ENCODE measurements around the gene MRM2.

The MRM2 gene

GRCh38 chr7:2197436-2198155, 44.4 kb downstream of the MRM2 start:
- no peaks in the 10 kb centered on the region for H3K4me1 ChIP-seq (ENCODE audit: control insufficient read depth, insufficient read depth, low read length)
- H3K36me3 ChIP-seq (ENCODE audit: control insufficient read depth, insufficient read depth, low read length): peaks cover 30% of the 10 kb centered on the region
- H3K9me3 ChIP-seq (ENCODE audit: control insufficient read depth, insufficient read depth, low read length): peaks cover 4% of the 10 kb centered on the region
- H3K27me3 ChIP-seq (ENCODE audit: control insufficient read depth, insufficient read depth, low read length): no peaks in the 10 kb centered on the region
- H3K9ac ChIP-seq (ENCODE audit: low read depth, low read length): no peak overlapping the region
- no peak overlapping the region for H3K4me3 ChIP-seq (ENCODE audit: low read depth, low read length)

- H3K4me1 ChIP-seq (ENCODE audit: control insufficient read depth, insufficient read depth, low read length): no peaks in the 10 kb centered on the region
- peaks cover 26% of the 10 kb centered on the region for H3K36me3 ChIP-seq (ENCODE audit: control insufficient read depth, insufficient read depth, low read length)
- no peaks in the 10 kb centered on the region for H3K27me3 ChIP-seq (ENCODE audit: control insufficient read depth, insufficient read depth, low read length)
- H3K4me3 ChIP-seq (ENCODE audit: low read depth, low read length): no peak overlapping the region
- H3K9ac ChIP-seq (ENCODE audit: low read depth, low read length): no peak overlapping the region
- peaks cover 4% of the 10 kb centered on the region for H3K9me3 ChIP-seq (ENCODE audit: control insufficient read depth, insufficient read depth, low read length)
These were observed 45.3 kb downstream of the MRM2 start for GRCh38 chr7:2196381-2197378.

GRCh38 chr7:2195400-2196246, 46.4 kb downstream of the MRM2 start:
- Histone ChIP-seq H3K36me3 (ENCODE audit: control insufficient read depth, insufficient read depth, low read length) (peaks cover 24% of the 10 kb centered on the region), H3K4me1 (ENCODE audit: control insufficient read depth, insufficient read depth, low read length) (no peaks in the 10 kb centered on the region), H3K9me3 (ENCODE audit: control insufficient read depth, insufficient read depth, low read length) (peaks cover 4% of the 10 kb centered on the region), H3K9ac (ENCODE audit: low read depth, low read length) (no peak overlapping the region), H3K4me3 (ENCODE audit: low read depth, low read length) (no peak overlapping the region), H3K27me3 (ENCODE audit: control insufficient read depth, insufficient read depth, low read length) (no peaks in the 10 kb centered on the region)

GRCh38 chr7:2193575-2194305, 48.3 kb downstream of the MRM2 start:
- peaks cover 14% of the 10 kb centered on the region for H3K36me3 ChIP-seq (ENCODE audit: control insufficient read depth, insufficient read depth, low read length)
- H3K4me1 ChIP-seq (ENCODE audit: control insufficient read depth, insufficient read depth, low read length): no peaks in the 10 kb centered on the region
- no peak overlapping the region for H3K4me3 ChIP-seq (ENCODE audit: low read depth, low read length)
- no peak overlapping the region for H3K9ac ChIP-seq (ENCODE audit: low read depth, low read length)
- peaks cover 4% of the 10 kb centered on the region for H3K9me3 ChIP-seq (ENCODE audit: control insufficient read depth, insufficient read depth, low read length)
- no peaks in the 10 kb centered on the region for H3K27me3 ChIP-seq (ENCODE audit: control insufficient read depth, insufficient read depth, low read length)

- no peak overlapping the region for H3K9ac ChIP-seq (ENCODE audit: low read depth, low read length)
These were observed 49.0 kb downstream of the MRM2 start for GRCh38 chr7:2192831-2193534.

DNA sequence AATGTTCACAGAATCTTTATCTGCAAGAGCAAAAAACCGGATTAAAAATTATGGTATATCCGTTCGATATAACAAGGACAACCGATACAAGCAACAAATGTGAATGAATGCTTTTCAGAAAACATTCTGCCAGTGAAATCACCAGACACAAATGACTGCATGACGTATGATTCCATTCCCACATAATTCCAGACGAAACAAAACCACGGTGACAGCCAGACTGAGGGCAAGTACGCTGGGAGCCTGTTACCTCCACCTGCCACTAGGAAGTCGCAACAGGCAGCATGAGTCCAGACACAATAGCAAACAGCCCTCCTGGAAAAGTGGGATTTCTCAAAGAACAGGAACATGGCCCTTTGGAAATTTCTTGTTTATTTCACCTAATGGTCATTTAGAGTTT, 51.0 kb downstream of the MRM2 start:
- Histone ChIP-seq H3K9me3 (ENCODE audit: control insufficient read depth, insufficient read depth, low read length) (peaks cover 3% of the 10 kb centered on the region), H3K4me1 (ENCODE audit: control insufficient read depth, insufficient read depth, low read length) (no peaks in the 10 kb centered on the region), H3K27me3 (ENCODE audit: control insufficient read depth, insufficient read depth, low read length) (no peaks in the 10 kb centered on the region), H3K4me3 (ENCODE audit: low read depth, low read length) (no peak overlapping the region), H3K9ac (ENCODE audit: low read depth, low read length) (no peak overlapping the region), H3K36me3 (ENCODE audit: control insufficient read depth, insufficient read depth, low read length) (peaks cover 13% of the 10 kb centered on the region)

More at GRCh38 chr7:2192831-2193534, 49.0 kb downstream of the MRM2 start:
- peaks cover 19% of the 10 kb centered on the region for H3K36me3 ChIP-seq (ENCODE audit: control insufficient read depth, insufficient read depth, low read length)
- H3K9me3 ChIP-seq (ENCODE audit: control insufficient read depth, insufficient read depth, low read length): peaks cover 4% of the 10 kb centered on the region
- H3K4me1 ChIP-seq (ENCODE audit: control insufficient read depth, insufficient read depth, low read length): no peaks in the 10 kb centered on the region
- H3K4me3 ChIP-seq (ENCODE audit: low read depth, low read length): no peak overlapping the region
- no peaks in the 10 kb centered on the region for H3K27me3 ChIP-seq (ENCODE audit: control insufficient read depth, insufficient read depth, low read length)

GRCh38 chr7:2190531-2190930, 51.5 kb downstream of the MRM2 start:
- Histone ChIP-seq H3K4me1 (ENCODE audit: control insufficient read depth, insufficient read depth, low read length) (no peaks in the 10 kb centered on the region), H3K4me3 (ENCODE audit: low read depth, low read length) (no peak overlapping the region), H3K27me3 (ENCODE audit: control insufficient read depth, insufficient read depth, low read length) (no peaks in the 10 kb centered on the region), H3K36me3 (ENCODE audit: control insufficient read depth, insufficient read depth, low read length) (peaks cover 11% of the 10 kb centered on the region), H3K9ac (ENCODE audit: low read depth, low read length) (no peak overlapping the region), H3K9me3 (ENCODE audit: control insufficient read depth, insufficient read depth, low read length) (no peaks in the 10 kb centered on the region)

- peaks cover 10% of the 10 kb centered on the region for H3K36me3 ChIP-seq (ENCODE audit: control insufficient read depth, insufficient read depth, low read length)
- H3K27me3 ChIP-seq (ENCODE audit: control insufficient read depth, insufficient read depth, low read length): no peaks in the 10 kb centered on the region
- H3K9ac ChIP-seq (ENCODE audit: low read depth, low read length): no peak overlapping the region
- H3K9me3 ChIP-seq (ENCODE audit: control insufficient read depth, insufficient read depth, low read length): no peaks in the 10 kb centered on the region
- H3K4me1 ChIP-seq (ENCODE audit: control insufficient read depth, insufficient read depth, low read length): no peaks in the 10 kb centered on the region
- no peak overlapping the region for H3K4me3 ChIP-seq (ENCODE audit: low read depth, low read length)
These were observed 55.8 kb downstream of the MRM2 start for GRCh38 chr7:2186166-2186565.

DNA sequence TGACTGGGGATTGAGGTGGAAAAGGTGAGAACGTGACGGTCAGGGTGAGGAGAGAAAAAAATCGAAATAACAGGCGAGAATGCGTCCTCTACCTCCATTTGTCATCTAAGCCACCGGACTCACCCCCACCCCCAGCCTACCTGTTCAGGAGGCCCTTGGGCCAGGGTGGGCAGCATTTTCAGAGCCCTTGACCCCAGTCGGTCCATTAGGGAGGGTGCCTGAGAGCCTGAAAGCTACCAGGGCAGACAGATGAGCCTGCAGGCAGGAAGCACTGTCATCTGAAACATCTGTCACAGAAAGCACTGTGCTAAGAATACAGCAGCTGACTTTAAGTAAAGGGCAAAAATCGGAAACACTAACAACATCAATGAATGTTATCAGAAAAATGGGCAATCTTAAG, 56.3 kb downstream of the MRM2 start:
- H3K36me3 ChIP-seq (ENCODE audit: control insufficient read depth, insufficient read depth, low read length): peaks cover 10% of the 10 kb centered on the region
- H3K4me3 ChIP-seq (ENCODE audit: low read depth, low read length): no peak overlapping the region
- no peaks in the 10 kb centered on the region for H3K9me3 ChIP-seq (ENCODE audit: control insufficient read depth, insufficient read depth, low read length)
- H3K4me1 ChIP-seq (ENCODE audit: control insufficient read depth, insufficient read depth, low read length): no peaks in the 10 kb centered on the region
- no peaks in the 10 kb centered on the region for H3K27me3 ChIP-seq (ENCODE audit: control insufficient read depth, insufficient read depth, low read length)
- no peak overlapping the region for H3K9ac ChIP-seq (ENCODE audit: low read depth, low read length)

All from iPS-15b (cell line).